NCI-H82 (cell line): Measurements from ENCODE around the gene OR2T11.
"Not testable (repeated sequence)": the region's sequence is repeated elsewhere in the genome, so short reads cannot be mapped to it uniquely, and the experiment has no call there.

Experiments used
- DNase-seq: peaks from one replicate; lab custom pipeline; 2025; lab: John Stamatoyannopoulos, UW

Gene OR2T11

GRCh38 chr1:248618878-248619277 lies 16.0 kb downstream of the OR2T11 start:
- peak; percentile 67 for DNase-seq

DNA sequence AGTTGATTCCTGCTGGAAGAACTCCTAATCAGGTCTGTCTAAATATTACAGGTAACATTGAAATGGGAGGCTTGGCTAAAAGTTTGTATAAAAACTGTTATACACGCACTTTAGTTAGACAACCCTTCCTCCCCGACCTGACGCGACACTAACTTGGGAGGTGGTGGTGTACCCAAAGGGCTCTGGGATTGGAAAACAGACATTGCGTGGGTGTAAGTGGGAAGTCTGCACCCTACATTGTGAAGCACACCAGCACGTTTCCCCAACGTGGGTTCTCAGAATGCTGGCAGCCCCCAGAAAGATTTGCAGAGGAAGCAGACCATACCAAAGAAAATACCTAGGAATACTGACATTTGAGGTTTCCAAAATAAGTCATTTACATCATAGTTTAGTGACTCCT lies 16.8 kb downstream of the OR2T11 start:
- no peak for DNase-seq

- DNase-seq, result no peak
Observed at GRCh38 chr1:248613742-248614141, 21.1 kb downstream of the OR2T11 start.

DNA sequence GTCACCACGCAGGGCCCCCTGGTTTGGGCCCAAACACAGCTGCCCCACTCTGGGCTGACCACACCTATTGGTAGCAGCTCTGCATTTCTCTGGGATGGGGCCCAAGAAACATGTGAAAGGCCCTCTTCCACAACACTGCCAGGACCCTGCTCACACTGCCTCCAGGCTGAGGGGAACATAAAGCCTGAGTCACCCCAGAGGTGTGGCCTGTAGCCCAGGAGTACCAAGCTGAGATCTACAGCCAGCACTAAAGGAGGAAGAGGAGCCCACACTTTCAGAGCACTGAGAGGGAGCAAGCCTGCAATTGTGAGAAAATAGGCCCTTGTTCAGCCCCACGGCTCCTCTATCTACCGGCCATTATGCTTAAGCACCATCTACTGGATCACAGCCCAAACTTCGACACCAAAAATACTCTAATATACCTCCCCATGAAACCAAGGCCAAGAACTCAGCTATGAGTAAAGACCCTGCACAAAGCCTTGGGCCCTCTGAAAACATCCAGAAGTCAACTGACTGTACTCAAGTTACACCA lies 22.9 kb downstream of the OR2T11 start:
- DNase-seq, result no peak

DNA sequence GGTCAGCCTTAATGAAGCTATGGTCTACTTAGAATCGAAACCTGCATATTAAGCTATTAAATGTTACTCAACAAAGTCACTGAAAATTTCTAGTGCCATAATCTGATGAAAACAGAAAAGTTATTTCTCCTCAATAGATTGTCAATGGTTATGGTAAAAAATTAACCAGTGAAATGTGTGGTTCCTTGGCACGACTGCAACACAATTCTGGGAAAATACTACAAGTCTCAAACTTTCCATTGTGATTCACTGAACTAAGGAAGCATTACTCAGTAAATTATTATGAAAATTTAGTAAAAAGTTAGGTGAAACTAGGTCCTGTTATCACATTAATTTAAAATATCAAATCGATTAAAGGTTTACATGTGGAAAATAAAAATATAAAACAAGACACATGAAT lies 24.6 kb downstream of the OR2T11 start:
- no peak for DNase-seq

GRCh38 chr1:248599396-248599795 lies 35.5 kb downstream of the OR2T11 start:
- DNase-seq, result no peak

DNA sequence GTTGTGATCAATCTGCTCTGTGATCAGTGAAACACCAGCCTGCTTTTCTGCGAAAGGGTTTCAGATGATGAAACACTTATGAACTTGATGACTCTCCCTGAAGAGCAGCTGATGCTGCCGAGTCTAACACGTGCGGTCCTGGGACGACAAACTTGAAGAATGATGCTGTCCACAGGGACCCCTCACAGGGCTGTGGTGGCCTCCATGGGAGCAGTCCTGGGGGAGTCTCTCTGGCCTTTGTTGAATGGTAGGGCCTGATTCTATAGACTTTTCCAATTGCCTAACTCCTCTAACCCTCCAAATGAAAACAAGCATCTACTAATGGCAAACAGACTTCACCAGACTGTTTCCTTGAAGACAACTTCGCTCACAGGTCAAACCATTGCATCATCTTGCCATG lies 37.3 kb downstream of the OR2T11 start, which contains the start of gene OR2T10:
Gene OR2T10, minus strand, starts transcription at position 112 of the 400 bp plus-strand sequence. CDS start 3,932 bp downstream, outside the sequence.
- DNase-seq, result no peak

GRCh38 chr1:248596615-248597014 lies 38.3 kb downstream of the OR2T11 start:
- DNase-seq, result no peak

GRCh38 chr1:248593226-248593625 lies 41.7 kb downstream of the OR2T11 start:
- DNase-seq, result no peak

- no peak for DNase-seq
Observed at GRCh38 chr1:248592655-248593054, 42.2 kb downstream of the OR2T11 start.

DNA sequence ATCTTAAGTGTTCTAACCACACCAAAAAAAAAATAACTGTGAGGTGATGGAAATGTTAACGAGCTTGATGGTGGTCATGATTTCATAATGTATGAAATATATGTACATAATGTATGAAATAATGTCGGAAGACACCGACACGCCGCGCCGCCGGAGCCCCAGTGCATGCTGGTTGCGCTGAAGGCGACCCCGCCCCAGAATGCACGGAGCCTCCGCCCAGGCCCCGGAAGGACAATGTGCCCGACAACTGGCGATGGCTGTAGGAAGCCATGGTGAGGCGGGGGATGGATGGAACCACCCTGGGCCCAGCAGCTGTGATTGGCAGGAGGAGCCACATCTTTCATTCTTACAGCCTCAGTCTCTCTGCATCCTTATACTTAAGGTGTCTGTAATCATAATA lies 44.8 kb downstream of the OR2T11 start:
- DNase-seq, result peak; percentile 17

- no peak for DNase-seq
Observed at GRCh38 chr1:248589334-248589733, 45.6 kb downstream of the OR2T11 start.

- no peak for DNase-seq
Observed at GRCh38 chr1:248585266-248585665, 49.6 kb downstream of the OR2T11 start.

GRCh38 chr1:248576260-248576980 lies 58.5 kb downstream of the OR2T11 start:
- no peak for DNase-seq

GRCh38 chr1:248574657-248575056 lies 60.2 kb downstream of the OR2T11 start, which contains the start of gene OR2T34:
Gene OR2T34 (minus strand): TSS chr1:248574757. CDS start chr1:248574757, 0 bp downstream.
- DNase-seq, result not testable (repeated sequence)

- DNase-seq, result not testable (repeated sequence)
Observed at GRCh38 chr1:248573856-248574255, 61.0 kb downstream of the OR2T11 start.
